NT2/D1 (cell line): ENCODE results near the gene DLG2.
A peak's percentile ranks its signal among the peaks of the same experiment; 100 is the strongest.
"Not testable (repeated sequence)": the region's sequence is repeated elsewhere in the genome, so short reads cannot be mapped to it uniquely, and the experiment has no call there.

Source experiments
- DNase-seq: peaks from one replicate; pipeline ENCODE4 v3.0.0-alpha.2; 2011; ENCODE audit warnings: low read depth, low spot score
- H3K27me3 ChIP-seq: 2 replicates; pipeline ENCODE4 v1.6.0; 2011; ENCODE audit warnings: mild to moderate bottlenecking; ENCODE audit not compliant: insufficient read length, insufficient read depth
- H3K36me3 ChIP-seq: 2 replicates; pipeline ENCODE4 v1.6.1; 2011; ENCODE audit warnings: mild to moderate bottlenecking, low read length, mixed read lengths; ENCODE audit not compliant: insufficient read depth, insufficient read length
- H3K4me1 ChIP-seq: 2 replicates; pipeline ENCODE4 v1.5.1; 2011; ENCODE audit not compliant: insufficient read depth, insufficient read length
- H3K4me3 ChIP-seq: 2 replicates; pipeline ENCODE4 v1.5.1; 2011; ENCODE audit warnings: low read depth; ENCODE audit not compliant: insufficient read length
- H3K9ac ChIP-seq: 2 replicates; pipeline ENCODE4 v1.6.0; 2011; ENCODE audit warnings: low read depth; ENCODE audit not compliant: insufficient read length
- H3K9me3 ChIP-seq: 2 replicates; pipeline ENCODE4 v1.5.1; 2011; ENCODE audit warnings: mild to moderate bottlenecking, low read length; ENCODE audit not compliant: insufficient read depth
- SUZ12 ChIP-seq: IDR thresholded peaks from 2 replicates; pipeline ENCODE4 v1.6.1; 2011; ENCODE audit not compliant: insufficient read length, insufficient read depth; ENCODE audit errors: extremely low read depth
- YY1 ChIP-seq: IDR thresholded peaks from 2 replicates; pipeline ENCODE4 v1.6.1; 2011; ENCODE audit not compliant: insufficient read length, insufficient read depth
- ZNF274 ChIP-seq: IDR thresholded peaks from 2 replicates; pipeline ENCODE4 v1.6.1; 2011; ENCODE audit warnings: mild to moderate bottlenecking, low read depth, low read length

The DLG2 gene

GRCh38 chr11:85423794-85424193 lies 203.3 kb downstream of the DLG2 start:
- TF ChIP-seq YY1 (no peak), ZNF274 (no peak), SUZ12 (no peak)

GRCh38 chr11:85423316-85423715 lies 203.8 kb downstream of the DLG2 start:
- H3K9ac ChIP-seq = no peak overlapping the region
- H3K4me3 ChIP-seq = no peak overlapping the region
- H3K9me3 ChIP-seq = no peaks in the 10 kb centered on the region
- H3K4me1 ChIP-seq = no peaks in the 10 kb centered on the region
- H3K36me3 ChIP-seq = no peaks in the 10 kb centered on the region
- TF ChIP-seq YY1 (no peak), SUZ12 (no peak), ZNF274 (no peak)
- no peak for DNase-seq
- no peaks in the 10 kb centered on the region for H3K27me3 ChIP-seq

More at GRCh38 chr11:85423794-85424193, 203.3 kb downstream of the DLG2 start:
- H3K27me3 ChIP-seq = no peaks in the 10 kb centered on the region
- no peak overlapping the region for H3K9ac ChIP-seq
- H3K4me3 ChIP-seq = no peak overlapping the region
- no peaks in the 10 kb centered on the region for H3K9me3 ChIP-seq
- no peak for DNase-seq
- no peaks in the 10 kb centered on the region for H3K36me3 ChIP-seq
- H3K4me1 ChIP-seq = no peaks in the 10 kb centered on the region

- H3K9me3 ChIP-seq = no peaks in the 10 kb centered on the region
- no peak overlapping the region for H3K4me3 ChIP-seq
- H3K36me3 ChIP-seq = no peaks in the 10 kb centered on the region
- H3K4me1 ChIP-seq = no peaks in the 10 kb centered on the region
- DNase-seq = no peak
- no peaks in the 10 kb centered on the region for H3K27me3 ChIP-seq
- no peak overlapping the region for H3K9ac ChIP-seq
- no peak for TF ChIP-seq SUZ12
- no peak for TF ChIP-seq ZNF274
- no peak for TF ChIP-seq YY1
These were observed 213.0 kb downstream of the DLG2 start for GRCh38 chr11:85414175-85414574.

GRCh38 chr11:85407648-85408047 lies 219.5 kb downstream of the DLG2 start:
- no peak overlapping the region for H3K9ac ChIP-seq
- no peaks in the 10 kb centered on the region for H3K27me3 ChIP-seq
- TF ChIP-seq SUZ12 (no peak), ZNF274 (no peak), YY1 (no peak)
- H3K4me3 ChIP-seq = no peak overlapping the region
- H3K36me3 ChIP-seq = no peaks in the 10 kb centered on the region
- DNase-seq = no peak
- H3K9me3 ChIP-seq = no peaks in the 10 kb centered on the region
- H3K4me1 ChIP-seq = no peaks in the 10 kb centered on the region

GRCh38 chr11:85406841-85407240 lies 220.3 kb downstream of the DLG2 start:
- no peak overlapping the region for H3K9ac ChIP-seq
- H3K36me3 ChIP-seq = no peaks in the 10 kb centered on the region
- TF ChIP-seq YY1 (no peak), SUZ12 (no peak), ZNF274 (no peak)
- no peak overlapping the region for H3K4me3 ChIP-seq
- no peak for DNase-seq
- H3K27me3 ChIP-seq = no peaks in the 10 kb centered on the region
- no peaks in the 10 kb centered on the region for H3K4me1 ChIP-seq
- H3K9me3 ChIP-seq = no peaks in the 10 kb centered on the region

GRCh38 chr11:85406316-85406715 lies 220.8 kb downstream of the DLG2 start:
- Histone ChIP-seq H3K9me3 (no peaks in the 10 kb centered on the region), H3K36me3 (no peaks in the 10 kb centered on the region), H3K4me3 (no peak overlapping the region), H3K9ac (no peak overlapping the region), H3K27me3 (no peaks in the 10 kb centered on the region), H3K4me1 (no peaks in the 10 kb centered on the region)
- DNase-seq = no peak
- TF ChIP-seq SUZ12 (no peak), YY1 (no peak), ZNF274 (no peak)

GRCh38 chr11:85395515-85396055 lies 231.6 kb downstream of the DLG2 start:
- not testable (repeated sequence) for H3K4me1 ChIP-seq, H3K4me3 ChIP-seq, H3K9ac ChIP-seq, H3K36me3 ChIP-seq, H3K27me3 ChIP-seq, H3K9me3 ChIP-seq
- DNase-seq = peak; percentile 23

GRCh38 chr11:85394283-85394682 lies 232.9 kb downstream of the DLG2 start:
- Histone ChIP-seq H3K4me3 (no peak overlapping the region), H3K9me3 (no peaks in the 10 kb centered on the region), H3K36me3 (no peaks in the 10 kb centered on the region), H3K9ac (no peak overlapping the region), H3K27me3 (no peaks in the 10 kb centered on the region), H3K4me1 (no peaks in the 10 kb centered on the region)
- DNase-seq = no peak
- TF ChIP-seq SUZ12 = no peak
- no peak for TF ChIP-seq ZNF274
- no peak for TF ChIP-seq YY1
